Fibroblast of the aortic adventitia (primary cell): Measurements from ENCODE around the gene RXRA. TPM values are rescaled to one million over a fixed set of nuclear protein-coding genes. Genes with fewer than 3 reads are reported as not detected.

ENCODE experiments used
- DNase-seq: peaks from one replicate; pipeline ENCODE4 v3.0.0-alpha.2; 2010; ENCODE audit warnings: low read depth
- H3K4me3 ChIP-seq: 2 replicates; pipeline ENCODE4 v1.5.1; 2011; ENCODE audit warnings: low read depth, mild to moderate bottlenecking, control low read depth, low read length, moderate library complexity
- total RNA-seq: library from RNA; depleted of rRNA; stranded (reverse); fragments of >200 nt; gene quantifications from 2 replicates; pipeline ENCODE4 v1.2.3, GENCODE V29; 2012; ENCODE audit warnings: low replicate concordance
- TF ChIP-seq, protein P1 (sequence below): IDR thresholded peaks from 2 replicates; pipeline ENCODE4 v1.5.1; 2011; ENCODE audit warnings: mild to moderate bottlenecking, low read length, control low read depth, inconsistent platforms; ENCODE audit not compliant: insufficient read depth

The RXRA gene
- total RNA-seq, 1 donor: 20.9 TPM

- TF ChIP-seq, protein P1, sequence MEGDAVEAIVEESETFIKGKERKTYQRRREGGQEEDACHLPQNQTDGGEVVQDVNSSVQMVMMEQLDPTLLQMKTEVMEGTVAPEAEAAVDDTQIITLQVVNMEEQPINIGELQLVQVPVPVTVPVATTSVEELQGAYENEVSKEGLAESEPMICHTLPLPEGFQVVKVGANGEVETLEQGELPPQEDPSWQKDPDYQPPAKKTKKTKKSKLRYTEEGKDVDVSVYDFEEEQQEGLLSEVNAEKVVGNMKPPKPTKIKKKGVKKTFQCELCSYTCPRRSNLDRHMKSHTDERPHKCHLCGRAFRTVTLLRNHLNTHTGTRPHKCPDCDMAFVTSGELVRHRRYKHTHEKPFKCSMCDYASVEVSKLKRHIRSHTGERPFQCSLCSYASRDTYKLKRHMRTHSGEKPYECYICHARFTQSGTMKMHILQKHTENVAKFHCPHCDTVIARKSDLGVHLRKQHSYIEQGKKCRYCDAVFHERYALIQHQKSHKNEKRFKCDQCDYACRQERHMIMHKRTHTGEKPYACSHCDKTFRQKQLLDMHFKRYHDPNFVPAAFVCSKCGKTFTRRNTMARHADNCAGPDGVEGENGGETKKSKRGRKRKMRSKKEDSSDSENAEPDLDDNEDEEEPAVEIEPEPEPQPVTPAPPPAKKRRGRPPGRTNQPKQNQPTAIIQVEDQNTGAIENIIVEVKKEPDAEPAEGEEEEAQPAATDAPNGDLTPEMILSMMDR: no peak
- DNase-seq: no peak
- H3K4me3 ChIP-seq: no peak overlapping the region
Observed at GRCh38 chr9:134459164-134459563, 132.9 kb downstream of the RXRA start.

GRCh38 chr9:134459573-134459972 is 133.3 kb downstream of the RXRA start:
- TF ChIP-seq, protein P1: no peak
- H3K4me3 ChIP-seq: no peak overlapping the region
- no peak for DNase-seq

DNA sequence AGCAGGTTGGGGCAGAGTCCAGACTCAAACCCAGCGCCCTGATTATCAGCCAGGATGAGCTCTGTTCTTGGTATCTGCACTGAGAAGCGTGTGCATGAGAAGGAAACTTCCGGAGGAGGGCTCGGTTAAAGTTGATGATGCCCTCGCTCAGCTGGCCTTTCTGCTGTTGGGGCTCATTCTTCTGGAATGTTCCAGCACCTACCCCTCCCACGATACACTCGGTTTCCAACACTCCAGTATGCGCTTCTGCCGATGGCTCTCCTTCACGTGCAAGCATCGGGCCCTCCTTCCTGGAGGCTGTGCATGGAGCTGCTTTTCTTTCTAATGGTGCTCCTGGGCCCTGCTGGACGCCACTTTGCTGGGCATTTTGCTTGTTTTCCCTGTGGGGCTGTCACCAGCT is 134.0 kb downstream of the RXRA start:
- H3K4me3 ChIP-seq: no peak overlapping the region
- TF ChIP-seq, protein P1: no peak
- no peak for DNase-seq

GRCh38 chr9:134460896-134461295 is 134.6 kb downstream of the RXRA start:
- no peak overlapping the region for H3K4me3 ChIP-seq
- TF ChIP-seq, protein P1: no peak
- DNase-seq: no peak

DNA sequence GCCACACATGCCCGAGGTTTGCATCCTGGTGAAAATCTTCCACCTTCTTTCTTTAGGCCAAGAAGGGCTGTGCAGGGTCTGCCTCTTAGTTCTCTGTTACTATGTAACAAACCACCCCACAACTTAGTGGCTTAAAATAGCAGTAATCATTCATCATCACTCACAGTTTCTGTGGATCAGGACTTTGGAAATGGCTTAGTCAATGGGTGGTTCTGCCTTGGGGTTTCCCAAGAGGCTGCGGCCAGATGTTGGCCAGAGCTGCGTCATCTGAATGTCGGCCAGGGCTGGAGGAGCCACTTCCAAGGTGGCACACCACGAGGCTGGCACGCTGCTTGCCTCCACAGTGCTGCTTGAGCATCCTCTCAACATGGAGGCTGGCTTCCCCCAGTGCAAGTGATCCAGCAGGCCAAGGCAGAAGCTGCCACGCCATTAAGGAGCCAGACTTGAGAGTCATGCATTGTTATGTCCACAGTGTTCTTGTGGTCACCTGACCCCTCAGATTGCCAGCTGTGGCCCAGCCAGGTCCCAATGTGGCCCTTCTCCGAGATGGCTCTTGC is 135.2 kb downstream of the RXRA start:
- H3K4me3 ChIP-seq: no peak overlapping the region
- TF ChIP-seq, protein P1: no peak
- peak; percentile 33 for DNase-seq

- no peak overlapping the region for H3K4me3 ChIP-seq
- DNase-seq: no peak
- TF ChIP-seq, protein P1: no peak
Observed at GRCh38 chr9:134462318-134462717, 136.1 kb downstream of the RXRA start.

- no peak overlapping the region for H3K4me3 ChIP-seq
- TF ChIP-seq, protein P1: no peak
- no peak for DNase-seq
Observed at GRCh38 chr9:134463280-134463679, 137.0 kb downstream of the RXRA start.
